HepG2 (cell line): ENCODE measurements around the gene DRAP1. TPM values are rescaled to one million over a fixed set of nuclear protein-coding genes. Genes with fewer than 3 reads are reported as not detected.
A peak's percentile ranks its signal among the peaks of the same experiment; 100 is the strongest.

ENCODE experiments used
- BRCA1 ChIP-seq: sonication (generic); formaldehyde crosslinking; IDR thresholded peaks from 2 replicates; pipeline ENCODE4 v1.4.0; 2020; ENCODE audit warnings: missing genetic modification reagents
- CHD4 ChIP-seq: fragments of 200-600 bp; sonication (generic); IDR thresholded peaks from 2 replicates; pipeline ENCODE4 v1.7.0; 2017; ENCODE audit warnings: mild to moderate bottlenecking, low read length, borderline replicate concordance
- IRX3 ChIP-seq: sonication (generic); formaldehyde crosslinking; IDR thresholded peaks from 2 replicates; pipeline ENCODE4 v1.8.1; 2023; ENCODE audit warnings: mild to moderate bottlenecking, low read depth, missing genetic modification reagents, borderline replicate concordance
- KDM5B ChIP-seq: sonication (generic); formaldehyde crosslinking; IDR thresholded peaks from 2 replicates; pipeline ENCODE4 v1.4.0; 2020; ENCODE audit warnings: missing genetic modification reagents, mild to moderate bottlenecking, borderline replicate concordance
- MIER3 ChIP-seq: IDR thresholded peaks from 2 replicates; pipeline ENCODE4 v1.6.1; 2016; ENCODE audit warnings: missing compliant biosample characterization, borderline replicate concordance
- NRL ChIP-seq: sonication (generic); formaldehyde crosslinking; IDR thresholded peaks from 2 replicates; pipeline ENCODE4 v1.5.0; 2020; ENCODE audit warnings: missing genetic modification reagents, mild to moderate bottlenecking, moderate library complexity, borderline replicate concordance
- PAX8 ChIP-seq: sonication (generic); formaldehyde crosslinking; IDR thresholded peaks from 2 replicates; pipeline ENCODE4 v1.8.0; 2022; ENCODE audit warnings: mild to moderate bottlenecking, missing genetic modification reagents, borderline replicate concordance
- ZBTB3 ChIP-seq: sonication (generic); formaldehyde crosslinking; IDR thresholded peaks from 2 replicates; pipeline ENCODE4 v1.4.0; 2020; ENCODE audit warnings: low read depth, mild to moderate bottlenecking, moderate library complexity, missing genetic modification reagents, borderline replicate concordance
- ZNF17 ChIP-seq: sonication (generic); formaldehyde crosslinking; IDR thresholded peaks from 2 replicates; pipeline ENCODE4 v1.5.0; 2020; ENCODE audit warnings: mild to moderate bottlenecking, missing genetic modification reagents
- ZNF33B ChIP-seq: sonication (generic); formaldehyde crosslinking; IDR thresholded peaks from 2 replicates; pipeline ENCODE4 v1.5.1; 2020; ENCODE audit warnings: mild to moderate bottlenecking, missing genetic modification reagents
- ZNF597 ChIP-seq: sonication (generic); formaldehyde crosslinking; IDR thresholded peaks from 2 replicates; pipeline ENCODE4 v1.5.0; 2020; ENCODE audit warnings: missing genetic modification reagents
- ZNF746 ChIP-seq: sonication (generic); formaldehyde crosslinking; IDR thresholded peaks from 2 replicates; pipeline ENCODE4 v1.8.0; 2022; ENCODE audit warnings: mild to moderate bottlenecking, missing genetic modification reagents
- ZNF780A ChIP-seq: sonication (generic); formaldehyde crosslinking; IDR thresholded peaks from 2 replicates; pipeline ENCODE4 v1.8.0; 2022; ENCODE audit warnings: mild to moderate bottlenecking, missing genetic modification reagents, moderate library complexity
- ZSCAN22 ChIP-seq: sonication (generic); formaldehyde crosslinking; IDR thresholded peaks from 2 replicates; pipeline ENCODE4 v1.4.0; 2020; ENCODE audit warnings: mild to moderate bottlenecking, missing genetic modification reagents
- ZSCAN31 ChIP-seq: sonication (generic); formaldehyde crosslinking; IDR thresholded peaks from 2 replicates; pipeline ENCODE4 v1.5.0; 2020; ENCODE audit warnings: low read depth, mild to moderate bottlenecking, missing genetic modification reagents
- polyA plus RNA-seq, 8 experiments: library from polyadenylated mRNA; depleted of rRNA in 3 of 8; stranded (reverse) in 7 of 8; unstranded in 1 of 8; fragments of >200 nt; fragmentation: Illumina TruSeq in 4 of 8; extraction: Trizol in 4 of 8; gene quantifications; 2 replicates each; pipeline versions ENCODE4 v1.2.1 to v1.2.3, GENCODE V29; 2011 to 2016; ENCODE audit warnings: low read depth in 4 of 8, missing spikeins in 1 of 8, mixed read lengths in 1 of 8; ENCODE audit not compliant: insufficient read depth in 1 of 8
- total RNA-seq, 5 experiments: library from RNA; depleted of rRNA; stranded (reverse); fragments of >200 nt; fragmentation: Illumina TruSeq; extraction: Trizol; gene quantifications; 2 replicates each; pipeline ENCODE4 v1.2.3, GENCODE V29; 2016; ENCODE audit warnings: low read depth in 1 of 5
- TF ChIP-seq, protein P1 (sequence below): sonication (generic); formaldehyde crosslinking; IDR thresholded peaks from 2 replicates; pipeline ENCODE4 v1.4.0; 2020; ENCODE audit warnings: missing genetic modification reagents, mild to moderate bottlenecking, borderline replicate concordance
- TF ChIP-seq, protein P2 (sequence below): sonication (generic); formaldehyde crosslinking; IDR thresholded peaks from 2 replicates; pipeline ENCODE4 v1.5.1; 2020; ENCODE audit warnings: missing genetic modification reagents, mild to moderate bottlenecking, borderline replicate concordance
- TF ChIP-seq, protein P3 (sequence below), 2 experiments: sonication (generic) in 1 of 2; formaldehyde crosslinking in 1 of 2; IDR thresholded peaks; 2 replicates each; pipeline versions ENCODE4 v1.5.1 to v1.6.1; 2011 to 2020; ENCODE audit warnings: borderline replicate concordance in 1 of 2, low read depth in 1 of 2, low read length in 1 of 2, mild to moderate bottlenecking in 1 of 2, missing genetic modification reagents in 1 of 2, moderate library complexity in 1 of 2

The DRAP1 gene
- total and polyA plus RNA-seq, 2 of the 13 experiments (the other 11 are each of a cell fraction or from before 2014, with no cell fraction given), result 46.8 to 52.3 TPM

GRCh38 chr11:65891219-65892136 is 27.7 kb upstream of the DRAP1 start (continued):
- TF ChIP-seq, protein P1, sequence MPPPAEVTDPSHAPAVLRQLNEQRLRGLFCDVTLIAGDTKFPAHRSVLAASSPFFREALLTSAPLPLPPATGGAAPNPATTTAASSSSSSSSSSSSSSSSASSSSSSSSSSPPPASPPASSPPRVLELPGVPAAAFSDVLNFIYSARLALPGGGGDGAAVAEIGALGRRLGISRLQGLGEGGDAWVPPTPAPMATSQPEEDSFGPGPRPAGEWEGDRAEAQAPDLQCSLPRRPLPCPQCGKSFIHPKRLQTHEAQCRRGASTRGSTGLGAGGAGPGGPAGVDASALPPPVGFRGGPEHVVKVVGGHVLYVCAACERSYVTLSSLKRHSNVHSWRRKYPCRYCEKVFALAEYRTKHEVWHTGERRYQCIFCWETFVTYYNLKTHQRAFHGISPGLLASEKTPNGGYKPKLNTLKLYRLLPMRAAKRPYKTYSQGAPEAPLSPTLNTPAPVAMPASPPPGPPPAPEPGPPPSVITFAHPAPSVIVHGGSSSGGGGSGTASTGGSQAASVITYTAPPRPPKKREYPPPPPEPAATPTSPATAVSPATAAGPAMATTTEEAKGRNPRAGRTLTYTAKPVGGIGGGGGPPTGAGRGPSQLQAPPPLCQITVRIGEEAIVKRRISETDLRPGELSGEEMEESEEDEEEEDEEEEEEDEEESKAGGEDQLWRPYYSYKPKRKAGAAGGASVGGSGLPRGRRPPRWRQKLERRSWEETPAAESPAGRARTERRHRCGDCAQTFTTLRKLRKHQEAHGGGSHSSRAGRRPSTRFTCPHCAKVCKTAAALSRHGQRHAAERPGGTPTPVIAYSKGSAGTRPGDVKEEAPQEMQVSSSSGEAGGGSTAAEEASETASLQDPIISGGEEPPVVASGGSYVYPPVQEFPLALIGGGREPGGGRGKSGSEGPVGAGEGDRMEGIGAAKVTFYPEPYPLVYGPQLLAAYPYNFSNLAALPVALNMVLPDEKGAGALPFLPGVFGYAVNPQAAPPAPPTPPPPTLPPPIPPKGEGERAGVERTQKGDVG (CRISPR knock-in tag), result no peak
- TF ChIP-seq, protein P2, sequence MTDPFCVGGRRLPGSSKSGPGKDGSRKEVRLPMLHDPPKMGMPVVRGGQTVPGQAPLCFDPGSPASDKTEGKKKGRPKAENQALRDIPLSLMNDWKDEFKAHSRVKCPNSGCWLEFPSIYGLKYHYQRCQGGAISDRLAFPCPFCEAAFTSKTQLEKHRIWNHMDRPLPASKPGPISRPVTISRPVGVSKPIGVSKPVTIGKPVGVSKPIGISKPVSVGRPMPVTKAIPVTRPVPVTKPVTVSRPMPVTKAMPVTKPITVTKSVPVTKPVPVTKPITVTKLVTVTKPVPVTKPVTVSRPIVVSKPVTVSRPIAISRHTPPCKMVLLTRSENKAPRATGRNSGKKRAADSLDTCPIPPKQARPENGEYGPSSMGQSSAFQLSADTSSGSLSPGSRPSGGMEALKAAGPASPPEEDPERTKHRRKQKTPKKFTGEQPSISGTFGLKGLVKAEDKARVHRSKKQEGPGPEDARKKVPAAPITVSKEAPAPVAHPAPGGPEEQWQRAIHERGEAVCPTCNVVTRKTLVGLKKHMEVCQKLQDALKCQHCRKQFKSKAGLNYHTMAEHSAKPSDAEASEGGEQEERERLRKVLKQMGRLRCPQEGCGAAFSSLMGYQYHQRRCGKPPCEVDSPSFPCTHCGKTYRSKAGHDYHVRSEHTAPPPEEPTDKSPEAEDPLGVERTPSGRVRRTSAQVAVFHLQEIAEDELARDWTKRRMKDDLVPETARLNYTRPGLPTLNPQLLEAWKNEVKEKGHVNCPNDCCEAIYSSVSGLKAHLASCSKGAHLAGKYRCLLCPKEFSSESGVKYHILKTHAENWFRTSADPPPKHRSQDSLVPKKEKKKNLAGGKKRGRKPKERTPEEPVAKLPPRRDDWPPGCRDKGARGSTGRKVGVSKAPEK (CRISPR knock-in tag), result no peak
- TF ChIP-seq ZSCAN22 (CRISPR knock-in tag) (no peak), MIER3 (CRISPR knock-in tag) (no peak), ZNF746 (CRISPR knock-in tag) (no peak; the same call in 1 of the 2 replicates), IRX3 (CRISPR knock-in tag) (no peak), KDM5B (CRISPR knock-in tag) (peak; percentile 56; the same call in 1 of the 2 replicates), CHD4 (no peak), ZNF17 (CRISPR knock-in tag) (no peak), ZNF33B (CRISPR knock-in tag) (0 out of 2 replicates have a peak, but pooled peaks have one; percentile 51), BRCA1 (no peak), PAX8 (CRISPR knock-in tag) (no peak), ZBTB3 (CRISPR knock-in tag) (no peak), ZNF597 (CRISPR knock-in tag) (no peak), ZSCAN31 (CRISPR knock-in tag) (peak; percentile 29; the same call in 1 of the 2 replicates), NRL (CRISPR knock-in tag) (no peak; the same call in 1 of the 2 replicates), ZNF780A (CRISPR knock-in tag) (no peak)
- TF ChIP-seq, protein P3, sequence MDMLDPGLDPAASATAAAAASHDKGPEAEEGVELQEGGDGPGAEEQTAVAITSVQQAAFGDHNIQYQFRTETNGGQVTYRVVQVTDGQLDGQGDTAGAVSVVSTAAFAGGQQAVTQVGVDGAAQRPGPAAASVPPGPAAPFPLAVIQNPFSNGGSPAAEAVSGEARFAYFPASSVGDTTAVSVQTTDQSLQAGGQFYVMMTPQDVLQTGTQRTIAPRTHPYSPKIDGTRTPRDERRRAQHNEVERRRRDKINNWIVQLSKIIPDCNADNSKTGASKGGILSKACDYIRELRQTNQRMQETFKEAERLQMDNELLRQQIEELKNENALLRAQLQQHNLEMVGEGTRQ (IDR thresholded peaks at IDR 0.05; ENCODE audit: low read depth, low read length), result no peak
- TF ChIP-seq, protein P3 (CRISPR knock-in tag; IDR thresholded peaks at IDR 0.05; ENCODE audit: borderline replicate concordance), result no peak
